Mesodermal cell (in vitro differentiated cells): ENCODE results near the gene ADA.
"Not testable (repeated sequence)": the region's sequence is repeated elsewhere in the genome, so short reads cannot be mapped to it uniquely, and the experiment has no call there.

Source experiments
- H3K27ac ChIP-seq: 2 replicates; pipeline ENCODE4 v1.7.0; 2013; ENCODE audit warnings: mild to moderate bottlenecking, low read depth, low read length, moderate library complexity; ENCODE audit not compliant: severe bottlenecking
- H3K36me3 ChIP-seq: 2 replicates; pipeline ENCODE4 v1.7.1; 2013; ENCODE audit warnings: mild to moderate bottlenecking, low read length, moderate library complexity; ENCODE audit not compliant: control insufficient read depth, insufficient read depth
- H3K4me1 ChIP-seq: one replicate; pipeline ENCODE4 v1.7.1; 2013; ENCODE audit warnings: mild to moderate bottlenecking, low read length; ENCODE audit not compliant: insufficient read depth, control insufficient read depth, poor library complexity, severe bottlenecking
- H3K4me3 ChIP-seq: 2 replicates; pipeline ENCODE4 v1.7.0; 2013; ENCODE audit warnings: low read length, control low read depth, mild to moderate bottlenecking; ENCODE audit not compliant: insufficient read depth, poor library complexity, severe bottlenecking; ENCODE audit errors: extremely low read depth
- H3K9me3 ChIP-seq: 2 replicates; pipeline ENCODE4 v1.7.1; 2013; ENCODE audit warnings: mild to moderate bottlenecking, low read length, moderate library complexity; ENCODE audit not compliant: control insufficient read depth
- WGBS, 2 experiments: methylation state at CpG; one replicate each; pipeline ENCODE4 v1.1.5; 2013; ENCODE audit warnings: missing lambda C conversion rate in 2 of 2; ENCODE audit not compliant: insufficient coverage in 2 of 2; 5-methylcytosine and 5-hydroxymethylcytosine counted together

Gene ADA

GRCh38 chr20:44590980-44591778, 60.3 kb downstream of the ADA start:
- no peak overlapping the region for H3K4me3 ChIP-seq
- no peaks in the 10 kb centered on the region for H3K9me3 ChIP-seq
- H3K27ac ChIP-seq = no peak overlapping the region
- H3K36me3 ChIP-seq = peaks cover 38% of the 10 kb centered on the region
- peaks cover 9% of the 10 kb centered on the region for H3K4me1 ChIP-seq
- 80 to 81% methylated on average over 6 of the region's 9 CpGs for WGBS, 2 experiments

GRCh38 chr20:44589537-44589936, 62.0 kb downstream of the ADA start:
- Histone ChIP-seq H3K36me3 (peaks cover 42% of the 10 kb centered on the region), H3K9me3 (no peaks in the 10 kb centered on the region), H3K4me1 (peaks cover 12% of the 10 kb centered on the region), H3K27ac (no peak overlapping the region), H3K4me3 (no peak overlapping the region)
- 94% methylated on average over 2 of the region's 4 CpGs for WGBS, 2 experiments

- Histone ChIP-seq H3K36me3 (peaks cover 40% of the 10 kb centered on the region), H3K4me1 (peaks cover 20% of the 10 kb centered on the region)
- H3K4me3 ChIP-seq, H3K9me3 ChIP-seq, H3K27ac ChIP-seq: not testable (repeated sequence)
- 93 to 98% methylated on average over 9 of the region's 9 CpGs for WGBS, 2 experiments
These were observed 63.2 kb downstream of the ADA start for GRCh38 chr20:44588321-44588720.

GRCh38 chr20:44587035-44587980, 64.2 kb downstream of the ADA start:
- H3K27ac ChIP-seq = no peak overlapping the region
- 94 to 98% methylated on average over 5 to 7 of the region's 10 CpGs for WGBS, 2 experiments

GRCh38 chr20:44586289-44586911, 65.1 kb downstream of the ADA start:
- Histone ChIP-seq H3K27ac (no peak overlapping the region), H3K36me3 (peaks cover 30% of the 10 kb centered on the region), H3K9me3 (no peaks in the 10 kb centered on the region), H3K4me3 (no peak overlapping the region), H3K4me1 (peaks cover 38% of the 10 kb centered on the region)
- 93% methylated on average over 3 of the region's 3 CpGs for WGBS, 2 experiments

More at GRCh38 chr20:44587035-44587980, 64.2 kb downstream of the ADA start:
- Histone ChIP-seq H3K4me1 (peaks cover 29% of the 10 kb centered on the region), H3K9me3 (no peaks in the 10 kb centered on the region), H3K4me3 (no peak overlapping the region), H3K36me3 (peaks cover 39% of the 10 kb centered on the region)

- WGBS, 2 experiments = 85 to 94% methylated on average over 4 of the region's 6 CpGs
- Histone ChIP-seq H3K4me3 (no peak overlapping the region), H3K9me3 (no peaks in the 10 kb centered on the region), H3K27ac (no peak overlapping the region), H3K36me3 (peaks cover 20% of the 10 kb centered on the region), H3K4me1 (peaks cover 41% of the 10 kb centered on the region)
These were observed 66.2 kb downstream of the ADA start for GRCh38 chr20:44585057-44585963.

GRCh38 chr20:44584162-44584561, 67.3 kb downstream of the ADA start:
- WGBS, 2 experiments = 96 to 100% methylated on average over 1 to 3 of the region's 4 CpGs
- H3K27ac ChIP-seq = no peak overlapping the region
- H3K4me3 ChIP-seq = peak overlapping the region; percentile 27
- peaks cover 12% of the 10 kb centered on the region for H3K36me3 ChIP-seq
- peaks cover 41% of the 10 kb centered on the region for H3K4me1 ChIP-seq
- H3K9me3 ChIP-seq = no peaks in the 10 kb centered on the region

- Histone ChIP-seq H3K9me3 (no peaks in the 10 kb centered on the region), H3K4me3 (peak overlapping the region; percentile 27), H3K36me3 (peaks cover 12% of the 10 kb centered on the region), H3K27ac (peak overlapping the region; percentile 81), H3K4me1 (peaks cover 43% of the 10 kb centered on the region)
- WGBS, 2 experiments = 100% methylated on average over 1 of the region's 1 CpG
These were observed 68.3 kb downstream of the ADA start for GRCh38 chr20:44583157-44583556.

- Histone ChIP-seq H3K27ac (peak within 1 kb of the TSS; percentile 81), H3K9me3 (no peaks in the 10 kb centered on the region), H3K36me3 (peaks cover 12% of the 10 kb centered on the region), H3K4me1 (peaks cover 43% of the 10 kb centered on the region), H3K4me3 (peak within 1 kb of the TSS; percentile 27)
- 75 to 88% methylated on average over 1 to 3 of the region's 6 CpGs for WGBS, 2 experiments
These were observed 69.0 kb downstream of the ADA start, which contains the start of gene PKIG for GRCh38 chr20:44582311-44583025. PKIG (plus strand) TSS chr20:44582579; CDS start chr20:44614557, 31,978 bp downstream.
